Measurements from ENCODE around the gene FNDC10. TPM values are rescaled to one million over a fixed set of nuclear protein-coding genes. Genes with fewer than 3 reads are reported as not detected.

FNDC10 gene
- total and polyA plus RNA-seq, 4 donors, result 0.38 to 3.0 (median 0.83) TPM

DNA sequence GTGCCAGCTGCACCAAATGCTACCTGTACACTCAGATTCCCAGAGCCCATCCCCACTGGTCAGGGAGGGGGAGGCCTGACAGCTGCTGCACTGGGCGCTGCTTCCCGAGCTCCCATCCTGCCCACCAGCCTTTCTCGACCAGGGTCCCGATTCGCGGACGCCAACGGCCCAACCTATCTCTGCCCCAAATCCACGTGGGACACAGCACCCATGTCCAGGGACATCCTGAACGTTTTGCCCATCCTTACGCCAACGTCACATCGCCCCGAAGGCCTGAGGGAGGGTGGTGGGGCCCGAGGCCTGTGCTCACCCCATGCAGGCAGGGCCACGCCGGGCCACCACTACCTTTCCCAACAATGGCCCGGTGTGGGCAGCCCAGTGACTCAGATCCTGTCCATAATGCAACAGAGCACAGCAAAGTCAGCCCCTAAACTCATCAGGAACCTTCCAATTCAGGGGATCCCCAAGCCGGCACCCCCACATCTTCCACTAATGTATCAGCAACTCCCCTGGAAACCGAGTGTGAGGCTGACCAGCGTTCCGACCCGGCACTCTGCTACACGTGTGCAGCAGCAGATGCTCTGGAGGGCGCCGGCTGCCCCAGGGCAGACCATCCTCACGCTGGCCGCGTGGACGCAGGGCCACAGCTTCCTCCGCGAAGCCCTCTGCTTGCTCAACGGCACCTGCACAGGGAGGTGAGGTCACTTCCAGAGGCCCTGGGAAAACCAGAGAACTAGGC lies 48.2 kb downstream of the FNDC10 start:
- no peak overlapping the region for H3K4me3 ChIP-seq (ENCODE audit: low read length in 2 of 2)
- no peaks in the 10 kb centered on the region for H3K27me3 ChIP-seq (ENCODE audit: control insufficient read depth in 1 of 2, insufficient read depth in 2 of 2, low read length in 1 of 2)
- no peak for DNase-seq
- H3K36me3 ChIP-seq (ENCODE audit: control insufficient read depth in 1 of 2, insufficient read depth in 2 of 2, low read length in 1 of 2), result no peaks in the 10 kb centered on the region
- H3K9me3 ChIP-seq (ENCODE audit: control insufficient read depth, low read length), result no peaks in the 10 kb centered on the region
- ATAC-seq (ENCODE audit: low FRiP score), result no peak
- H3K27ac ChIP-seq (ENCODE audit: low read depth in 1 of 2, low read length in 2 of 2), result no peak overlapping the region
- intact Hi-C loops (cut with DNase I), result no loop called here
- WGBS, 2 donors, result 83 to 87% methylated on average over 33 of the region's 33 CpGs
- H3K4me1 ChIP-seq (ENCODE audit: control insufficient read depth in 1 of 2, insufficient read depth in 2 of 2, low read length in 2 of 2), result no peaks in the 10 kb centered on the region

DNA sequence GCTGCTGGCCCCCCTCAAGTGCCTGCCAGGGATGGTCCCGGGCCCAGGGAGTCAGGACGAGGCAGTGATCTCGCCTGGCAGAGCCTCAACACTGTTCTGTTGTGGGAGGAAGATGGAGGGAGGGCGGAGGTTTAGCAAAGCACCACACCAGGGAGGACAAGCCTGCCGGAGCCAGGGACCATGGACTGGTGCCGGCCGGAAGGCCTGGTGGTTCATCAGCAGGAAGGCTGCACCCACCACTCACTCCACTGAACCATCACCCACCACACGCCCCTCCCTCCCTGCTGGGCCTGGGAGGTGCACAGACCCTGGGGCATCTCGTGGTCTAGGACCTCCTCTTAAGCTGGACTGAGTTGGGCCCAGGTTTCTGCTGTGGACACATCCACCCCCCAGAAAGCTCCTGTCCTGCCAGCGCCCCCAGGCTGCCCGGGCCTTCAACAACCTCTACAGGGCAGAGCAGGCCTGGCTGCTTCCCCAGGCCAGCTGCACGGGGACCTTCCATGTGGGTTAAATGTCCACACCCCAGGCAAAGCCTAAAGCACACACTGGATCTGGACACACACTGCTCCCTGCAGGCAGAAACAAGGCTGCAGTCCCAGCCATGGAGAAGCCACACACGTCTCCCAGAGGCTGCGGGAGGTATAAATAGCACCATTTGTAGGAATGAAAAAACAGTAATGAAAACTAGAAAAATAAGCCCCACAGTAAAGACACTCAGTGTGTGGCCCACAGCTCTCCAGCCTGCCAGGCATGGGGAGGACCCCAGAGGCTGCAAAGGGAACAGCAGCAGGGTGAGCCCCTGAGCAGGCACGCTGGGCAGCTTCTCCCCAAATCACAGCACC lies 49.1 kb downstream of the FNDC10 start:
- Histone ChIP-seq H3K27me3 (ENCODE audit: control insufficient read depth in 1 of 2, insufficient read depth in 2 of 2, low read length in 1 of 2) (no peaks in the 10 kb centered on the region), H3K4me1 (ENCODE audit: control insufficient read depth in 1 of 2, insufficient read depth in 2 of 2, low read length in 2 of 2) (no peaks in the 10 kb centered on the region), H3K4me3 (ENCODE audit: low read length in 2 of 2) (no peak overlapping the region), H3K36me3 (ENCODE audit: control insufficient read depth in 1 of 2, insufficient read depth in 2 of 2, low read length in 1 of 2) (no peaks in the 10 kb centered on the region), H3K9me3 (ENCODE audit: control insufficient read depth, low read length) (no peaks in the 10 kb centered on the region), H3K27ac (ENCODE audit: low read depth in 1 of 2, low read length in 2 of 2) (no peak overlapping the region)
- intact Hi-C loops (cut with DNase I), result no loop called here
- 46 to 51% methylated on average over 15 of the region's 15 CpGs for WGBS, 2 donors
- ATAC-seq (ENCODE audit: low FRiP score) (peak; percentile 20), DNase-seq (no peak)

- H3K9me3 ChIP-seq (ENCODE audit: control insufficient read depth, low read length), result no peaks in the 10 kb centered on the region
- DNase-seq (no peak), ATAC-seq (ENCODE audit: low FRiP score) (no peak)
- no peak overlapping the region for H3K4me3 ChIP-seq (ENCODE audit: low read length in 2 of 2)
- H3K27ac ChIP-seq (ENCODE audit: low read depth in 1 of 2, low read length in 2 of 2), result no peak overlapping the region
- 70 to 72% methylated on average over 7 of the region's 7 CpGs for WGBS, 2 donors
- H3K4me1 ChIP-seq (ENCODE audit: control insufficient read depth in 1 of 2, insufficient read depth in 2 of 2, low read length in 2 of 2), result no peaks in the 10 kb centered on the region
- no peaks in the 10 kb centered on the region for H3K36me3 ChIP-seq (ENCODE audit: control insufficient read depth in 1 of 2, insufficient read depth in 2 of 2, low read length in 1 of 2)
- intact Hi-C loops (cut with DNase I), result no loop called here
- no peaks in the 10 kb centered on the region for H3K27me3 ChIP-seq (ENCODE audit: control insufficient read depth in 1 of 2, insufficient read depth in 2 of 2, low read length in 1 of 2)
These were observed 49.8 kb downstream of the FNDC10 start for GRCh38 chr1:1550087-1550486.

DNA sequence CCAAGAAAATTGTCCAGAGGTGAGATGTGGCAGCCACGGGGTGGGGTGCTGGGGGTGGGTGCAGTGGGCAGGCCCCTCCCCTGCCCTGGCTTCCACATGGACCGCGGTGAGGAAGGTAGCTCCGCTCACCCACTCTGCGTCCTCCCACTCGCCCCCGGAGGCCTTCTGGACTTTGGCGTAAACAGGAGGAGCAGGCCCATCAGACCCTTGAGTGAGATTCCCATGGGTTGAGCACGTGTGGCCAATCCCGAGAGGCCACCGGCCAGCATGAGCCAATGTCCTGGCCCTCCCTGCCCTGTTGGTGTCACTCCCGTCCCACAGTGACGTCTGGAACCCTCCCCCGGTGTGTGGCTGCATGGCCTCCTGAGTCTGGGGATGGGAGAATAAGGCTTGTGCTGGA lies 51.3 kb downstream of the FNDC10 start:
- Histone ChIP-seq H3K4me1 (ENCODE audit: control insufficient read depth in 1 of 2, insufficient read depth in 2 of 2, low read length in 2 of 2) (no peaks in the 10 kb centered on the region), H3K27ac (ENCODE audit: low read depth in 1 of 2, low read length in 2 of 2) (no peak overlapping the region), H3K9me3 (ENCODE audit: control insufficient read depth, low read length) (no peaks in the 10 kb centered on the region), H3K36me3 (ENCODE audit: control insufficient read depth in 1 of 2, insufficient read depth in 2 of 2, low read length in 1 of 2) (no peaks in the 10 kb centered on the region), H3K4me3 (ENCODE audit: low read length in 2 of 2) (no peak overlapping the region), H3K27me3 (ENCODE audit: control insufficient read depth in 1 of 2, insufficient read depth in 2 of 2, low read length in 1 of 2) (no peaks in the 10 kb centered on the region)
- intact Hi-C loops (cut with DNase I), result no loop called here
- WGBS, 2 donors, result 81% methylated on average over 14 of the region's 14 CpGs
- no peak for ATAC-seq (ENCODE audit: low FRiP score)
- no peak for DNase-seq

Other genes with a start within 250 kb of the FNDC10 start
- gene MXRA8, start 241.6 kb downstream of the FNDC10 start, total RNA-seq, result 100 to 1,000 TPM; 105 to 221 TPM
- gene MXRA8, start 241.6 kb downstream of the FNDC10 start, polyA plus RNA-seq, result 100 to 1,000 TPM in 1 of 2 donors, 10 to 100 TPM in 1; 52.3 to 364 TPM
- gene AURKAIP1, start 224.9 kb downstream of the FNDC10 start, total RNA-seq, result 10 to 100 TPM; 59.6 to 65.6 TPM
- gene AURKAIP1, start 224.9 kb downstream of the FNDC10 start, polyA plus RNA-seq, result 100 to 1,000 TPM; 119 to 154 TPM
- gene CCNL2, start 200.8 kb downstream of the FNDC10 start, total RNA-seq, result 100 to 1,000 TPM; 153 to 246 TPM
- 100 to 1,000 TPM in 1 of 2 donors, 10 to 100 TPM in 1; 34.6 to 409 TPM for gene CCNL2, start 200.8 kb downstream of the FNDC10 start, polyA plus RNA-seq
- gene MRPL20, start 192.8 kb downstream of the FNDC10 start, total RNA-seq, result 10 to 100 TPM; 69.7 to 70.2 TPM
- 100 to 1,000 TPM; 144 to 184 TPM for gene MRPL20, start 192.8 kb downstream of the FNDC10 start, polyA plus RNA-seq
- gene ANKRD65, start 178.9 kb downstream of the FNDC10 start, total RNA-seq, result 1 to 10 TPM; 1.5 to 6.9 TPM
- under 1 TPM in 1 of 2 donors, not detected in 1; 0.13 TPM for gene ANKRD65, start 178.9 kb downstream of the FNDC10 start, polyA plus RNA-seq
- gene VWA1, start 164.4 kb downstream of the FNDC10 start, total RNA-seq, result 10 to 100 TPM; 35.6 to 86.5 TPM
- gene VWA1, start 164.4 kb downstream of the FNDC10 start, polyA plus RNA-seq, result 1 to 10 TPM in 1 of 2 donors, under 1 TPM in 1; 0.13 to 4.5 TPM
- gene ATAD3C, start 150.4 kb downstream of the FNDC10 start, total RNA-seq, result 1 to 10 TPM in 1 of 2 donors, under 1 TPM in 1; 0.42 to 5.5 TPM
- gene ATAD3C, start 150.4 kb downstream of the FNDC10 start, polyA plus RNA-seq, result under 1 TPM in 1 of 2 donors, not detected in 1; 0.08 TPM
- 10 to 100 TPM in 1 of 2 donors, 1 to 10 TPM in 1; 8.1 to 21.5 TPM for gene ATAD3B, start 128.4 kb downstream of the FNDC10 start, total RNA-seq
- 10 to 100 TPM in 1 of 2 donors, 1 to 10 TPM in 1; 6.1 to 44.8 TPM for gene ATAD3B, start 128.4 kb downstream of the FNDC10 start, polyA plus RNA-seq
- gene ATAD3A, start 88.0 kb downstream of the FNDC10 start, total RNA-seq, result 10 to 100 TPM; 11.9 to 13.2 TPM
- 10 to 100 TPM in 1 of 2 donors, 1 to 10 TPM in 1; 8.3 to 20.2 TPM for gene ATAD3A, start 88.0 kb downstream of the FNDC10 start, polyA plus RNA-seq
- gene TMEM240, start 59.5 kb downstream of the FNDC10 start, total RNA-seq, result 1 to 10 TPM; 6.2 to 7.8 TPM
- gene TMEM240, start 59.5 kb downstream of the FNDC10 start, polyA plus RNA-seq, result 10 to 100 TPM in 1 of 2 donors, 1 to 10 TPM in 1; 1.1 to 15.1 TPM
- gene SSU72, start 25.3 kb downstream of the FNDC10 start, total RNA-seq, result 10 to 100 TPM; 67.7 to 71.5 TPM
- gene SSU72, start 25.3 kb downstream of the FNDC10 start, polyA plus RNA-seq, result 10 to 100 TPM; 65.0 to 92.8 TPM
- gene MIB2, start 15.4 kb upstream of the FNDC10 start, total RNA-seq, result 10 to 100 TPM; 45.0 to 77.7 TPM
- gene MIB2, start 15.4 kb upstream of the FNDC10 start, polyA plus RNA-seq, result 100 to 1,000 TPM in 1 of 2 donors, 10 to 100 TPM in 1; 20.4 to 220 TPM
- 10 to 100 TPM; 15.5 to 74.5 TPM for gene MMP23B, start 32.0 kb upstream of the FNDC10 start, total RNA-seq
- 100 to 1,000 TPM in 1 of 2 donors, 10 to 100 TPM in 1; 41.2 to 120 TPM for gene MMP23B, start 32.0 kb upstream of the FNDC10 start, polyA plus RNA-seq
- 10 to 100 TPM; 25.2 to 27.0 TPM for gene CDK11B, start 58.9 kb upstream of the FNDC10 start, total RNA-seq
- 10 to 100 TPM; 42.3 to 44.7 TPM for gene CDK11B, start 58.9 kb upstream of the FNDC10 start, polyA plus RNA-seq
- gene SLC35E2B, start 92.7 kb upstream of the FNDC10 start, total RNA-seq, result 10 to 100 TPM; 25.2 to 53.5 TPM
- gene SLC35E2B, start 92.7 kb upstream of the FNDC10 start, polyA plus RNA-seq, result 10 to 100 TPM in 1 of 2 donors, 1 to 10 TPM in 1; 8.1 to 32.0 TPM
- 10 to 100 TPM; 52.7 to 53.1 TPM for gene CDK11A, start 124.2 kb upstream of the FNDC10 start, total RNA-seq
- 10 to 100 TPM; 26.3 to 56.3 TPM for gene CDK11A, start 124.2 kb upstream of the FNDC10 start, polyA plus RNA-seq
- gene NADK, start 178.3 kb upstream of the FNDC10 start, total RNA-seq, result 10 to 100 TPM; 76.0 to 79.2 TPM
- 10 to 100 TPM; 66.0 to 87.7 TPM for gene NADK, start 178.3 kb upstream of the FNDC10 start, polyA plus RNA-seq

All from aorta (tissue), 5 donors.